AG09309 (cell line): Measurements from ENCODE around the gene CFI.

ENCODE experiments used
- DNase-seq: peaks from one replicate; pipeline ENCODE4 v3.0.0-alpha.2; 2010; ENCODE audit warnings: low read depth
- H3K4me3 ChIP-seq: 2 replicates; pipeline ENCODE4 v1.5.1; 2011; ENCODE audit warnings: mild to moderate bottlenecking, low read depth, low read length, moderate library complexity; ENCODE audit not compliant: control insufficient read depth
- TF ChIP-seq, protein P1 (sequence below): IDR thresholded peaks from 2 replicates; pipeline ENCODE4 v1.5.1; 2011; ENCODE audit warnings: mild to moderate bottlenecking, low read depth, low read length, inconsistent platforms; ENCODE audit not compliant: insufficient read depth, control insufficient read depth; ENCODE audit errors: missing control alignments

CFI gene

DNA sequence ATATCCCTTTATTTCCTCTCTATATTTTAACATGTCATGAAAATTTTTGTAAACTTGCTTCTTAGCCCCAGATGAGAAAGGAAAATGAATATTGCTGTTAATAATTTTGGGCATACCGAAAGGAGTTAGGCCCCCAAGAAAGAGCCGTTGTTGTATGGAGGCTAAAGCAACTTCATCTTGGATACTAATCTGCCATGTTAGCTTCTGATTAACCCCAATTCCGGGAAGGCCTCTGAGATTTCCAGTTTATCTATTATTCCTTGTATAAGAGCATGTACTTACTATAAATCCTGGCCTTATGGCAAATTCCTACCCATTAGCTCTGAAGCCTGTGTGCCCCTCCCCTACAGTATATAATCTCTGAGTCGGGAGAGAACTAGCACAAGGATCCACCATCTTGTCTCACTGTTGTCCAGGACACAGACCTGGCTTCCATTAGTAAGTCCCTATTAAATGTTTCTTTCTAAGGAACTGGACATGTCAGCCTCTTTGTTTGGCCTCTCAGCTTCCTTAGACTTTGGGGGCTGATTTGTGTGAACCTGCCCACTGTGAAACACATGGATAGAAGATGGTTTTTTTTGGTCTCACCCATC, 51.1 kb downstream of the CFI start:
- no peak overlapping the region for H3K4me3 ChIP-seq
- DNase-seq: no peak
- TF ChIP-seq, protein P1, sequence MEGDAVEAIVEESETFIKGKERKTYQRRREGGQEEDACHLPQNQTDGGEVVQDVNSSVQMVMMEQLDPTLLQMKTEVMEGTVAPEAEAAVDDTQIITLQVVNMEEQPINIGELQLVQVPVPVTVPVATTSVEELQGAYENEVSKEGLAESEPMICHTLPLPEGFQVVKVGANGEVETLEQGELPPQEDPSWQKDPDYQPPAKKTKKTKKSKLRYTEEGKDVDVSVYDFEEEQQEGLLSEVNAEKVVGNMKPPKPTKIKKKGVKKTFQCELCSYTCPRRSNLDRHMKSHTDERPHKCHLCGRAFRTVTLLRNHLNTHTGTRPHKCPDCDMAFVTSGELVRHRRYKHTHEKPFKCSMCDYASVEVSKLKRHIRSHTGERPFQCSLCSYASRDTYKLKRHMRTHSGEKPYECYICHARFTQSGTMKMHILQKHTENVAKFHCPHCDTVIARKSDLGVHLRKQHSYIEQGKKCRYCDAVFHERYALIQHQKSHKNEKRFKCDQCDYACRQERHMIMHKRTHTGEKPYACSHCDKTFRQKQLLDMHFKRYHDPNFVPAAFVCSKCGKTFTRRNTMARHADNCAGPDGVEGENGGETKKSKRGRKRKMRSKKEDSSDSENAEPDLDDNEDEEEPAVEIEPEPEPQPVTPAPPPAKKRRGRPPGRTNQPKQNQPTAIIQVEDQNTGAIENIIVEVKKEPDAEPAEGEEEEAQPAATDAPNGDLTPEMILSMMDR: no peak

DNA sequence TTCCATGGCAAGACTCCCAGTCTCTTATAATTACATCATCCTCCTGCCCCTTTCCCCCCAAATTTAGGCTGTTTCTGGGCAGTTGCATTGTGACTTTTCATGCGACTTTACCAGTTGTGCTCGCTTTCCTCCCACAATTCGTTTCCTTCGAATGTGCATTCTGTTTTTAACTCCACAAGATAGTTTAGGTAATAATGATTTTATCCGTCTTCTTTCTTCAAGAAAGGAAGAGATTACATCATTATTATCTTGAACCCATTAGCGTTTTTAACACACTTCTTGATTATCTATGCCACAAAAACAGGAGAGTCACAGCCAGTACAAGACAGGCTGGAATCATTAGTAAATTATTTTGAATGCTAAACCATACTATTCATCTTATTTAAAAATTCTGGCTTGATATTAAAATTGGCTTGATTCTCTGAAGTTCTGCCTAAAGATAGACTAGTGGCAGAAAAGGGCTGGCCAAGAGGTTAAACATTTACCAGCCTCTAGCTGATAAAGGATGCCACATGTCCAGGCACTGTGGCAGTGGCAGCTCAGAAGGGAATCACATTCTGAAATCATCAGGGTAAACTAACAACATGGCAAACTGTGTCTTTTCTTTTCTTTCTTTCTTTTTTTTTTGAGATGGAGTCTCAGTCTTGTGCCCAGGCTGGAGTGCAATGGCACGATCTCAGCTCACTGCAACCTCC, 52.3 kb downstream of the CFI start:
- DNase-seq: no peak
- TF ChIP-seq, protein P1: no peak
- H3K4me3 ChIP-seq: no peak overlapping the region

DNA sequence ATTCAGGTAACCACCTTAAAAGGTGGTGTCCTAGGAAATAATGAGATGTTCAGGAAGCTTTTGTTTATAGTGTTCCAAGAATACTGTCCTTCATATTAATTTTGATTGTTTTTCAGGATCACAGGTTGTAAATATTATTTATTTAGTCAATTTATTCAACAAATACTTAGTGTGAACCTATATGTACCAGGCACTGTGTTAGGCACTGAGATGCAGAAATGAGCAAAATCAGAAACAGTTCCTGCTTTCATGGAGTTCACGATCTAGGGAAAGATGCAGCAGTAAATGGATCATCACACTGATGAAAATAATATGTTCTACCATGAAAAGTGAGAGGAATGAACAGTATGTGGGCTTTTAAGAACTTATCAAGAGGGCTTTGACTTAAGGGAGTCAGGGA, 53.7 kb downstream of the CFI start:
- TF ChIP-seq, protein P1: no peak
- H3K4me3 ChIP-seq: no peak overlapping the region
- DNase-seq: no peak

DNA sequence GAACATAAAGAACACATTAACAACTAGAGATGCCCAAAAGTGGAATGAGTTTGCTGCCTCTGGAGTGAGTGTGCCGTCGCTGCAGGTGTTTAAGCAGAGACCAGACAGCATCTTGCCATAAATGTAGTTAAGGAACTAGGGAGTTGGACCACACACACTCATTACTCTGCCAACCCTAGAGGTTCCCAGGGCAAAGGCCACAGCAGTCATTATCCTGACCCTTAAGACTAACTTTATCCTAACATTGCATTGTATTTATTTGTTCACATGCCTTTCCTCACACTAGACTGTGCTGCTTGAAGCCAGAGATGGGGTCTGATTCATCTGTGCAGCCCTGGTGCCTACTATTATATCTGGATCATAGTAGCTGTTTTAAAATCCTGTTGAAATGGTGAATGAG, 55.1 kb downstream of the CFI start:
- no peak for DNase-seq
- TF ChIP-seq, protein P1: no peak
- H3K4me3 ChIP-seq: no peak overlapping the region

DNA sequence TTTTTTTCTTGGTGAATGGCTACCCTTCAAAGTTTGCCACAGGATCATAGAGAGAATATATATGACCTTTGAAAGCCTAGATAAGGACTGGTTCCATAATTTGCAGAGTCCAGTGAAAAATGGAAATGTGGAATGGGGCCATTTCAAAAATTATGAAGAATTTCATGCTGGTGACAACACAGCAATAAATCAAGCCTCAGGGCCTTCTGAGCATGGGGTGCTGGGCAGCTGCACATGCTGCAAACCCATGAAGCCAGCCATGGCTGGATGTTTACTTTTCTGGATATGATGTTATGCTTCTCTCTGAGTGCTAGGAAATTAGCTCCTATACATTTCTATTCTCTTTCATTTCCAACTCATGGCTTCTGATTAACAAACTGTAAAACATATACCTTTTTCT, 56.0 kb downstream of the CFI start:
- TF ChIP-seq, protein P1: no peak
- no peak for DNase-seq
- no peak overlapping the region for H3K4me3 ChIP-seq

DNA sequence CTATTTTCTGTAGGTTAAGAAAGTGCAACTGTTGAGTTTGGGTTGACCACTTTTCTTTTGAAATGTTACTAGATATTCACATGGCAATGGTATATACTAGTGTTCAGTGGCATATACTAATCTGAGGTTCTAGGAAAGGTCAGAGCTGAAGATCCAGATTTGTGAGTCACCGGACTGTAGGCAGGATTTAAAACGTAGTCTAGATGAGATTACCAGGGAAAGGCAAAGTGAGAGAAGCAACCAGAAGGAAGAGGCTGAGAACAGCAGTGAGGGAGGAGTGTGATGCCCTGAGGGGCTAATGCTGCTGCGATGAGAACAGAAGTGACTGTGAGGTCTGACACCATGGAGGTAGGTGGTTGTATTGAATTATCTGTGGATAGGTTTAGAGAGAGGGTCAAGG, 62.3 kb downstream of the CFI start:
- H3K4me3 ChIP-seq: no peak overlapping the region
- TF ChIP-seq, protein P1: no peak
- no peak for DNase-seq
